Measurements from ENCODE around the gene OLA1. TPM values are rescaled to one million over a fixed set of nuclear protein-coding genes. Genes with fewer than 3 reads are reported as not detected.

Gene OLA1
- polyA plus RNA-seq, 1 of the 3 experiments (the other 2 are of a cell fraction) = 46.9 TPM

- Histone ChIP-seq H4K20me1 (ENCODE audit: insufficient read depth) (no peaks in the 10 kb centered on the region), H2AFZ (ENCODE audit: low read depth) (no peak overlapping the region), H3F3A (replicated peaks; ENCODE audit: insufficient read depth) (no peaks in the 10 kb centered on the region), H3K9me3 (no peaks in the 10 kb centered on the region), H3K79me2 (ENCODE audit: insufficient read depth) (no peaks in the 10 kb centered on the region), H3K9me2 (no peaks in the 10 kb centered on the region), H3K4me1 (ENCODE audit: control insufficient read depth in 1 of 2, insufficient read depth in 2 of 2, low read depth in 1 of 2, low read length in 1 of 2) (peaks cover 0 to 4% of the 10 kb centered on the region in 2 experiments; a peak in 1 of 4 replicates), H3K4me3 (ENCODE audit: low read depth in 2 of 2, low read length in 1 of 2) (no peak overlapping the region), H3K4me2 (no peak overlapping the region), H3K9ac (no peak overlapping the region), H3K27me3 (ENCODE audit: insufficient read depth) (no peaks in the 10 kb centered on the region), H3K27ac (ENCODE audit: low read depth in 2 of 2, low read length in 1 of 2) (no peak overlapping the region), H3K36me3 (replicated peaks in 1 of 2; ENCODE audit: control insufficient read depth in 1 of 2, insufficient read depth in 2 of 2, low read length in 1 of 2) (no peaks in the 10 kb centered on the region)
- CTCF ChIA-PET = no interaction called here
- TF ChIP-seq IRF3 (IDR thresholded peaks at IDR 0.05; ENCODE audit: low read depth, low read length) = no peak
- TF ChIP-seq RXRA (IDR thresholded peaks at IDR 0.05; ENCODE audit: borderline replicate concordance, low read depth) = no peak
- no peak for TF ChIP-seq GATA2 (CRISPR knock-in tag; IDR thresholded peaks at IDR 0.05)
- TF ChIP-seq SIN3A (IDR thresholded peaks at IDR 0.05; ENCODE audit: borderline replicate concordance, low read depth, low read length) = no peak
- no peak for TF ChIP-seq EP300 (IDR thresholded peaks at IDR 0.05; ENCODE audit: borderline replicate concordance in 1 of 2, low read depth in 1 of 2, low read length in 1 of 2)
- DNase-seq = no peak
- POLR2A ChIA-PET = no interaction called here
- 93% methylated on average over 7 of the region's 7 CpGs for WGBS (ENCODE audit: low lambda C conversion rate)
Measured at GRCh38 chr2:174062934-174063333, 185.4 kb downstream of the OLA1 start.

GRCh38 chr2:174059884-174060244 lies 188.5 kb downstream of the OLA1 start:
- no peak for DNase-seq
- no peak for TF ChIP-seq TAF1 (IDR thresholded peaks at IDR 0.05; ENCODE audit: borderline replicate concordance, low read depth, low read length)
- no peak for TF ChIP-seq REST (IDR thresholded peaks at IDR 0.05; ENCODE audit: low read depth, low read length)
- TF ChIP-seq PBX3 (IDR thresholded peaks at IDR 0.05) = no peak
- TF ChIP-seq CHD2 (IDR thresholded peaks at IDR 0.05; ENCODE audit: low read length, partially characterized antibody) = no peak
- TF ChIP-seq FOSL2 (IDR thresholded peaks at IDR 0.05; ENCODE audit: borderline replicate concordance, low read depth) = no peak
- TF ChIP-seq CTCF (IDR thresholded peaks at IDR 0.05) = no peak
- no peak for TF ChIP-seq NFIC (IDR thresholded peaks at IDR 0.05; ENCODE audit: borderline replicate concordance)
- no peak for TF ChIP-seq USF1 (IDR thresholded peaks at IDR 0.05; ENCODE audit: borderline replicate concordance, low read depth)
- no peak for TF ChIP-seq FOXJ3 (CRISPR knock-in tag; IDR thresholded peaks at IDR 0.05)
- no peak for TF ChIP-seq MAX (IDR thresholded peaks at IDR 0.05; ENCODE audit: low read depth)
- TF ChIP-seq RFX5 (IDR thresholded peaks at IDR 0.05; ENCODE audit: low read length) = no peak
- no peak for TF ChIP-seq RXRA (IDR thresholded peaks at IDR 0.05; ENCODE audit: borderline replicate concordance, low read depth)
- no peak for TF ChIP-seq TEAD4 (IDR thresholded peaks at IDR 0.05; ENCODE audit: borderline replicate concordance, insufficient read depth)

More at GRCh38 chr2:174059884-174060244, 188.5 kb downstream of the OLA1 start:
- Histone ChIP-seq H3K9me3 (no peaks in the 10 kb centered on the region), H3K4me3 (ENCODE audit: low read depth in 2 of 2, low read length in 1 of 2) (no peak overlapping the region), H4K20me1 (ENCODE audit: insufficient read depth) (no peaks in the 10 kb centered on the region), H3F3A (replicated peaks; ENCODE audit: insufficient read depth) (no peaks in the 10 kb centered on the region), H3K4me1 (ENCODE audit: control insufficient read depth in 1 of 2, insufficient read depth in 2 of 2, low read depth in 1 of 2, low read length in 1 of 2) (peaks cover 0 to 4% of the 10 kb centered on the region in 2 experiments; a peak in 1 of 4 replicates), H3K9ac (no peak overlapping the region), H3K27ac (ENCODE audit: low read depth in 2 of 2, low read length in 1 of 2) (peak overlapping the region in 1 of 2 experiments; percentile 48; a peak in 1 of 4 replicates), H3K36me3 (replicated peaks in 1 of 2; ENCODE audit: control insufficient read depth in 1 of 2, insufficient read depth in 2 of 2, low read length in 1 of 2) (no peaks in the 10 kb centered on the region), H3K27me3 (ENCODE audit: insufficient read depth) (no peaks in the 10 kb centered on the region), H2AFZ (ENCODE audit: low read depth) (no peak overlapping the region), H3K9me2 (no peaks in the 10 kb centered on the region), H3K4me2 (no peak overlapping the region), H3K79me2 (ENCODE audit: insufficient read depth) (no peaks in the 10 kb centered on the region)
- WGBS (ENCODE audit: low lambda C conversion rate) = 96% methylated on average over 3 of the region's 3 CpGs
- ChIA-PET POLR2A (no interaction called here), CTCF (no interaction called here)
